ENCODE data around the gene WDR37.

- TF ChIP-seq USF2 (IDR thresholded peaks at IDR 0.05; ENCODE audit: borderline replicate concordance, low read depth, low read length) (no peak), CTCF (IDR thresholded peaks at IDR 0.05) (no peak), RXRA (IDR thresholded peaks at IDR 0.05; ENCODE audit: borderline replicate concordance, low read depth) (no peak), EP300 (IDR thresholded peaks at IDR 0.05; ENCODE audit: borderline replicate concordance in 1 of 2, low read depth in 1 of 2, low read length in 1 of 2) (no peak), REST (IDR thresholded peaks at IDR 0.05; ENCODE audit: low read depth, low read length) (no peak), TAF1 (IDR thresholded peaks at IDR 0.05; ENCODE audit: borderline replicate concordance, low read depth, low read length) (no peak), TCF12 (IDR thresholded peaks at IDR 0.05) (no peak), FOXM1 (IDR thresholded peaks at IDR 0.05; ENCODE audit: low read depth) (no peak), RFX5 (IDR thresholded peaks at IDR 0.05; ENCODE audit: low read length) (no peak)
Measured at GRCh38 chr10:1173091-1173490, 116.9 kb downstream of the WDR37 start.
